ENCODE results near the gene RBM5.

The RBM5 gene

GRCh38 chr3:50157827-50158529, 69.3 kb downstream of the RBM5 start:
- no peak overlapping the region for H3K27ac Mint-ChIP-seq
- no peaks in the 10 kb centered on the region for H3K9me3 Mint-ChIP-seq (ENCODE audit: low read depth)
- peaks cover 11% of the 10 kb centered on the region for H3K4me1 Mint-ChIP-seq (ENCODE audit: low read depth)
- H3K4me3 Mint-ChIP-seq = no peak overlapping the region
- H3K27me3 Mint-ChIP-seq = peaks cover 15% of the 10 kb centered on the region
- H3K36me3 Mint-ChIP-seq = no peaks in the 10 kb centered on the region

DNA sequence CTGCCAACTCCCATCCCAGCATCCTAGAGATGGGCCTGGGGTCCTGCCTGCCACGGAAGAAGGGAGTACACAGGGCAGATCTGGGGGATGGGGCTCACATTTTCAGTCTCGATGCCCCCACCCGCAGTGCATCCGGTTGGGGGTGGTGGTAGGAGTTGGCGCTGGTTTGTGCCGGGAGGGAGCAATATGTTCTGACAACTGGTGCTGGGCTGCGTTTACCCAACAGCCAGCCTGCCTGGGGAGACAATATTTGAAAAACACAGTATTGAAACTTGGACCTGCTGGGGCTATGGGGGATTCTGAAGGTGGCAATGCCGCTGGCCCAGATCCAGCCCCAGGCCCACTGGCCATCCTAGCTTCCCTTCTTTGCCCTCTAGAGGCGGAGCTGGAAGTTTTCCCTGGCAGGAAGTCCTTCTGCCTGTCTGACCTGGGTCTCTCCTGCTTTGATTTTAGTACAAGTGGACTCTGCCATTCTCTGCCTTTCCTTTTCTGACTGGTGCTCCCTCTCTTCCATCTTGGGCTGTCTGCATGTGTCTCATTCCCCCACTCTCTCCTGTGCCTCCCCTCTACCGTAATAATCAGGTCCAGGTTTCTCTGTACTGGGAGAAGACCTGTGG, 69.9 kb downstream of the RBM5 start:
- Mint-ChIP-seq H3K9me3 (ENCODE audit: low read depth) (no peaks in the 10 kb centered on the region), H3K27ac (no peak overlapping the region), H3K4me3 (no peak overlapping the region), H3K36me3 (no peaks in the 10 kb centered on the region), H3K27me3 (peaks cover 11% of the 10 kb centered on the region), H3K4me1 (ENCODE audit: low read depth) (peaks cover 9% of the 10 kb centered on the region)

- no peaks in the 10 kb centered on the region for H3K36me3 Mint-ChIP-seq
- no peak overlapping the region for H3K4me3 Mint-ChIP-seq
- no peaks in the 10 kb centered on the region for H3K9me3 Mint-ChIP-seq (ENCODE audit: low read depth)
- H3K27me3 Mint-ChIP-seq = peaks cover 8% of the 10 kb centered on the region
- H3K4me1 Mint-ChIP-seq (ENCODE audit: low read depth) = peaks cover 5% of the 10 kb centered on the region
- H3K27ac Mint-ChIP-seq = no peak overlapping the region
Measured at GRCh38 chr3:50160561-50160983, 71.9 kb downstream of the RBM5 start.

DNA sequence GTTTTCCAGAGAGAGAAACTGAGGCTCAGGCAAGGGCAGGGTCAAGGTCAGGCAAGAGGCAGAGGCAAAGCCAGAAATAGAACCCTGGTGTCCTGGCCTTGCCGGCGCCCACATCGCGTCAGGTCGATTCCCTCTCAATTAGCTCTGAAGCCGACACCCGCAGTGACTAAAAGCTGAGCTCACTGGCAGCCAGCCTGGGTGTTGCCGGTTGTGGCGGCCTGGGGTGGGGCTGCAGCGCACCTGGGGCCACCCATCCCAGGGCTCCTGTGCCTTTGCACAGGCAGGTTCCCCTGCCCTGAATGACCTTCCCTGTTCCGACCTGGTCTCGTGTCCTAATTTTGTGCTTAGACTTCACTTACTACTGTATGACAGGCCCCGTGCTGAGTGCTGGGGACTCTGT, 72.6 kb downstream of the RBM5 start:
- Mint-ChIP-seq H3K4me1 (ENCODE audit: low read depth) (no peaks in the 10 kb centered on the region), H3K36me3 (no peaks in the 10 kb centered on the region), H3K4me3 (no peak overlapping the region), H3K9me3 (ENCODE audit: low read depth) (no peaks in the 10 kb centered on the region), H3K27ac (no peak overlapping the region), H3K27me3 (peaks cover 2% of the 10 kb centered on the region)

DNA sequence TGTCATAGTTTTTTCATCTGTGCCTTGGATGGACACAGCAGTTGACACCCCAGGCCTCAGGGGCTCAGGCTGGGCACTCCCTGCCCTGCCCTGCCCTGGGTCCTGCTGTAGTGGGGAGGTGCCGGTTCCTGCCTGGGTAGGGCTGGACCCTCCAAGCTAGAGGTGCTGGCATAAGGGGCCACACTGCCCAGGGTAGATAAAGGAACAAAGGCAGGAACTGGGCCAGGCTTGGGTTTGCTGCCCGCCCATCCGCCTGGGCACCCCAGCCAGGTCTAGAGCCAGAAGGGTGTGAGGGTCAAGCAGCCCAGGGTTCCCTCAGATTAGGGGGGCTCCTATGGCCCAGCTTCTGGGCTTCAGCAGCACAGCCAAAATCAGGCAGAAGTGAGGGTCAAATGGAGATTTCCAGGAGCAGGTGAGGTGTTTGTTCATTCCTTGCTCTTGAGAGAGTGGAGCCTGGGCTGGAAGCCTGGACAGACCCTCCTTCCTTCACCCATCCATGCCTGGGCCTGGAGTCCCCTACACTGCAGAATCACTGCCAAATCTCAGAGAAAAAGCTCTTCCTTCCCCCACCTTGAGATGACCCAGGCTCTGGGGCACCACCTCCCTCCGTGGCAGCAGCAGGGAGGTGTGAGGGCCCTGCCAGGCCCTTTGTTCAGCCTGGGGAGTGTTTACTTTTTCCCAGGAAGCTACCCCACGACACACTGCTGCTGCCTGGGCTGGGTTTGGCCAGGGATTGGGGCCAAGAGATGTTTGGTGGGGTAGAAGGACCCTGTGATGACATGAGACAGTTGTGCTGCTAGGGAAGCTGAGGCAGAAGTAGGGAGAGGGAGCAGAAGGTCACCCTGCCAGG, 73.5 kb downstream of the RBM5 start:
- Mint-ChIP-seq H3K4me3 (no peak overlapping the region), H3K27me3 (peaks cover 2% of the 10 kb centered on the region), H3K4me1 (ENCODE audit: low read depth) (no peaks in the 10 kb centered on the region), H3K9me3 (ENCODE audit: low read depth) (no peaks in the 10 kb centered on the region), H3K27ac (no peak overlapping the region), H3K36me3 (no peaks in the 10 kb centered on the region)

- no peaks in the 10 kb centered on the region for H3K9me3 Mint-ChIP-seq (ENCODE audit: low read depth)
- H3K4me3 Mint-ChIP-seq = no peak overlapping the region
- no peak overlapping the region for H3K27ac Mint-ChIP-seq
- no peaks in the 10 kb centered on the region for H3K4me1 Mint-ChIP-seq (ENCODE audit: low read depth)
- H3K36me3 Mint-ChIP-seq = no peaks in the 10 kb centered on the region
- no peaks in the 10 kb centered on the region for H3K27me3 Mint-ChIP-seq
Measured at GRCh38 chr3:50163572-50164455, 75.1 kb downstream of the RBM5 start.

DNA sequence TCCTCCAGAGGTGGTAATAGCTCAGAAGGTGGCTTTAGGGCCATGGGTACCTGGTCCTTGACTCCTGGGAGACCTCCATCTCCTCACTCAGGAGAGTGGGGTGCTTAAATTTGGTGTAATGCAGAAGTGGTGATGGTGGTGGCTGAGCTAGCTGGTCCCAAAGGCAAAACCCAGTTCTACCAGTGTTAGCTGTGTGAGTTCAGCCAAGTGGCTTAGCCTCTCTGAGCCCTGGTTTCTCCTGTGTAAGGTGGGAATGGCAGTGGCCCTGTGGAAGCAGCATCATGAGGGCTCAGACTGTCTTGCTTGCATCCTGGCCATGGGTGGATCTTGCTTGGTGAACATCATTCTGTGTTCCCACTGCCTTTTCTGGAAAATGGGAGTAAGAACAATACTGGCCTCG, 75.8 kb downstream of the RBM5 start:
- Mint-ChIP-seq H3K4me1 (ENCODE audit: low read depth) (no peaks in the 10 kb centered on the region), H3K36me3 (no peaks in the 10 kb centered on the region), H3K4me3 (no peak overlapping the region), H3K9me3 (ENCODE audit: low read depth) (no peaks in the 10 kb centered on the region), H3K27me3 (no peaks in the 10 kb centered on the region), H3K27ac (no peak overlapping the region)

DNA sequence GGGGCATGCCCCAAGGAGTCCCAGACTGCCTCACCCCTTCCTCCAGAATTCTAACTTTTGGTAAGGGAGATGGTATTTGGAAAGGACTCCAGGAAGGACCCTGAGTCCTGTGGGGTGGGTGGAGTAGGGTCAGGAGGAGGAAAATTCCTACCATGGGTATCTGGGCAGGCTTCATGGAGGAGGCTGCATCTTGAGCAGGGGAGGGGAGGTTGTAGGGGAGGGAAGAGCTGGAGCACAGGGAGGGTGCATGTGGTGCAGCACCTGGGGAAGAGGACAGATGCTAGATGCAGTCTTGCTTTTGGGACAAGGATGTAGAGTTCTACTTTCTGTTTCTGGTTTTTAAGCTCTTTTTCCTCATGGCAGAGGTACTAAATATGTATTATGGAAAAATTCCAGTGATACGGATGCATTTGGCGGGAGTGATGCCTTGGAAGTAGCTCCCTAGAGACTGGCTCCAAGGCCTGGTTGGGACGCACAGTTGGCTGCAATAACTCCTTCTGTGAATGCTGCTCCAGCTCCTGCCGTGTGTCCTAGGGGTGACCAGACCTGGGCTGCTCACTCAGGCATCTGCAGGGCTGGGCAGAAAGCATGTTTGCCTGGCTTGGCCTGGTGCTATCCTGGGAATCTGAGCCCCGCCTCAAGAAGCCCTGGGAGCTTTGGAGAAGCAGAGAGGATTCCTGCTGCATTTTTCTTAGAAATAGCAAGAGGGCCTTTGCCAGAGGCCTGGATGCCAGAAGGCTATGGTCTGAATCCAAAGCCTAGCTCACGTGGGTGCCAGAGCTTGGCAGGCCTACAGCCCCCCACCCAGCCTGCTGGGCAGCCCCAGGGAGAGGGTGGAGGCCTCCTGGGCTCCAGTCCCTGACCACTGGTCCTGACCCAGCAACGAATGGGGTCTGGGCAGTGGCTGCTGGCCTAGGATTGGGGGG, 76.5 kb downstream of the RBM5 start:
- Mint-ChIP-seq H3K4me1 (ENCODE audit: low read depth) (no peaks in the 10 kb centered on the region), H3K4me3 (no peak overlapping the region), H3K9me3 (ENCODE audit: low read depth) (no peaks in the 10 kb centered on the region), H3K27ac (no peak overlapping the region), H3K27me3 (no peaks in the 10 kb centered on the region), H3K36me3 (no peaks in the 10 kb centered on the region)

- no peaks in the 10 kb centered on the region for H3K27me3 Mint-ChIP-seq
- H3K36me3 Mint-ChIP-seq = no peaks in the 10 kb centered on the region
- no peak overlapping the region for H3K27ac Mint-ChIP-seq
- H3K9me3 Mint-ChIP-seq (ENCODE audit: low read depth) = no peaks in the 10 kb centered on the region
- no peaks in the 10 kb centered on the region for H3K4me1 Mint-ChIP-seq (ENCODE audit: low read depth)
- no peak overlapping the region for H3K4me3 Mint-ChIP-seq
Measured at GRCh38 chr3:50165910-50166538, 77.3 kb downstream of the RBM5 start.

GRCh38 chr3:50166620-50167019, 77.9 kb downstream of the RBM5 start:
- Mint-ChIP-seq H3K27me3 (no peaks in the 10 kb centered on the region), H3K27ac (no peak overlapping the region), H3K36me3 (no peaks in the 10 kb centered on the region), H3K4me3 (no peak overlapping the region), H3K9me3 (ENCODE audit: low read depth) (no peaks in the 10 kb centered on the region), H3K4me1 (ENCODE audit: low read depth) (no peaks in the 10 kb centered on the region)

GRCh38 chr3:50167069-50167840, 78.5 kb downstream of the RBM5 start:
- Mint-ChIP-seq H3K9me3 (ENCODE audit: low read depth) (no peaks in the 10 kb centered on the region), H3K4me1 (ENCODE audit: low read depth) (no peaks in the 10 kb centered on the region), H3K27ac (no peak overlapping the region), H3K4me3 (no peak overlapping the region), H3K27me3 (no peaks in the 10 kb centered on the region), H3K36me3 (no peaks in the 10 kb centered on the region)

DNA sequence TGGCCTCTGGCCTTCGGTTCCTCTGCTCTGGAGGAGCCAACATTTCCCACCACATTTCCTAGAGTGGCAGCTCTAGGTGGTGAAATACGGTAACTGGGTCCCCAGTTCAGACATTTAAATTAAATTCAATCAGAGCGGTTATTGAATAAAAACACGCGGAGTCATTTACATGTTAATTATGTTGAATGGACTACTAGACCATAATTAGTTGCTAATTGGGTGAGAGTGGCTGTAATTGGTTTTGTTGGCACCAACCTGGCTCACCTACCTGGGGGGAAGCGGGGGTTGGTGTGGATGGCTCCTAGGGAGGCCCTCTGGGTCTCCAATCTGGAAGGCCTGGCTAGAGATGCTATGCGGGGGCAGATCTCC, 79.1 kb downstream of the RBM5 start:
- no peaks in the 10 kb centered on the region for H3K4me1 Mint-ChIP-seq (ENCODE audit: low read depth)

GRCh38 chr3:50168388-50168787, 79.7 kb downstream of the RBM5 start:
- H3K4me3 Mint-ChIP-seq = no peak overlapping the region
- H3K27me3 Mint-ChIP-seq = no peaks in the 10 kb centered on the region
- H3K4me1 Mint-ChIP-seq (ENCODE audit: low read depth) = peaks cover under 1% of the 10 kb centered on the region
- no peaks in the 10 kb centered on the region for H3K9me3 Mint-ChIP-seq (ENCODE audit: low read depth)
- no peak overlapping the region for H3K27ac Mint-ChIP-seq
- no peaks in the 10 kb centered on the region for H3K36me3 Mint-ChIP-seq

More for the DNA sequence above, 79.1 kb downstream of the RBM5 start:
- H3K36me3 Mint-ChIP-seq = no peaks in the 10 kb centered on the region
- no peak overlapping the region for H3K27ac Mint-ChIP-seq
- no peak overlapping the region for H3K4me3 Mint-ChIP-seq
- H3K9me3 Mint-ChIP-seq (ENCODE audit: low read depth) = no peaks in the 10 kb centered on the region
- no peaks in the 10 kb centered on the region for H3K27me3 Mint-ChIP-seq

Measured in activated naive CD8-positive, alpha-beta T cell (primary cell).